Activated T-cell treated with anti-CD3 and anti-CD28 coated beads, Interleukin-2, amount 50 U/mL, for 72 hours (primary cell): ENCODE results near the gene DNAJC24. TPM values are rescaled to one million over a fixed set of nuclear protein-coding genes. Genes with fewer than 3 reads are reported as not detected.

Source experiments
- ATAC-seq, 2 donors: fragments of 150-1000 bp; cut with Tn5 transposase; replicated peaks in 1 of 2; 2 replicates each; pipeline ENCODE4 v1.10.0; 2021; ENCODE audit warnings: moderate library complexity in 2 of 2, mild to moderate bottlenecking in 1 of 2
- DNase-seq, 2 donors: peaks; one replicate each; pipeline ENCODE4 v3.0.0; 2021 to 2022; ENCODE audit warnings: mixed read lengths in 1 of 2
- H3K27ac Mint-ChIP-seq: one replicate; pipeline ENCODE4 v1.8.0; 2022; ENCODE audit warnings: mild to moderate bottlenecking, moderate library complexity, mixed read lengths
- H3K27me3 Mint-ChIP-seq: one replicate; pipeline ENCODE4 v1.8.0; 2022; ENCODE audit warnings: low read depth, mixed read lengths
- H3K36me3 Mint-ChIP-seq, 2 donors: one replicate each; pipeline ENCODE4 v1.8.0; 2022; ENCODE audit warnings: mixed read lengths in 2 of 2, mild to moderate bottlenecking in 1 of 2; ENCODE audit not compliant: insufficient read depth in 2 of 2
- H3K4me1 Mint-ChIP-seq: one replicate; pipeline ENCODE4 v1.8.0; 2022; ENCODE audit warnings: low read depth, mixed read lengths
- H3K4me3 Mint-ChIP-seq, 2 donors: one replicate each; pipeline ENCODE4 v1.8.0; 2022; ENCODE audit warnings: mild to moderate bottlenecking in 2 of 2, mixed read lengths in 2 of 2, moderate library complexity in 2 of 2
- H3K9me3 Mint-ChIP-seq, 2 donors: one replicate each; pipeline ENCODE4 v1.8.0; 2022; ENCODE audit warnings: mixed read lengths in 2 of 2
- total RNA-seq, 2 donors: library from RNA; stranded (reverse); gene quantifications; one replicate each; pipeline ENCODE4 v1.2.3, GENCODE V29; 2022

The DNAJC24 gene
- total RNA-seq, 2 donors from 2014 or later, result 16.8 to 20.1 TPM

GRCh38 chr11:31474083-31474482 lies 104.4 kb downstream of the DNAJC24 start:
- no peak for DNase-seq
- H3K9me3 Mint-ChIP-seq, result no peaks in the 10 kb centered on the region
- H3K36me3 Mint-ChIP-seq, result peaks cover 0 to 3% of the 10 kb centered on the region in 2 donors
- H3K4me1 Mint-ChIP-seq, result no peaks in the 10 kb centered on the region
- H3K4me3 Mint-ChIP-seq, result no peak overlapping the region
- no peak overlapping the region for H3K27ac Mint-ChIP-seq
- no peaks in the 10 kb centered on the region for H3K27me3 Mint-ChIP-seq
- no peak for ATAC-seq

DNA sequence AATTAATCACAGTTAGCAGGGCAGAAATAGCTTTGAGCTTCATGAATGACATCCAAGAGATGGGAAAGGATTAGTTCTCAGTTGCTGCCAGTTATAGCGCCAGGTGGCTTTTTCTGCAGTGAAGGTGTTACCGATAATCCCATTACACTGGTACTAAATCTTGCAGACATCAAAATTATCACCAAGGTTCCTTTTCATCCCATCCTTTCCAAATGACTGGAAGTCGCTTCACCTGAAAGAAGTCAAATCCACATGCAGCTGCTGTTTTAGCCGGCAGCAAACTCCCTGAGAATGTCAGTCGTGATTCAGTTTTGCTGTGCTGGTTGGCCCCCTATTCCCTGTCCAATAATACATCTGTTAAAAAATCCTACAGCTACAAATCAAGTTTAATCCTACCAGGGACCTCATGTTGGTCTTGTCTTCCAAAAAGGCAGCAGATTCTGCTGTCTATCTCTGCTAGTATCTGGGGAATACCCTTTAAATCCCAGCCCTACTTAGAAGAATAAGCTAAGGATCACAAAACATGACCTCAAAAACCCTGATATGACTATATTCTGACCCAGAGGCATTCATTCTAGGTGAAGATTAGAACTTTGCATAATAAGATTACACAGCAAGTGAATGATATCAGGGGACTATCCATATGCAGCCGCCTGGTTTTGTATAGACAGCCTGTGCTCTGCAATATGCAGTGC lies 108.0 kb downstream of the DNAJC24 start:
- DNase-seq (no peak), ATAC-seq (peak in 1 of 2 donors; percentile 30)
- no peak overlapping the region for H3K4me3 Mint-ChIP-seq
- H3K27me3 Mint-ChIP-seq, result no peaks in the 10 kb centered on the region
- peak overlapping the region; percentile 68 for H3K27ac Mint-ChIP-seq
- no peaks in the 10 kb centered on the region for H3K36me3 Mint-ChIP-seq
- H3K9me3 Mint-ChIP-seq, result no peaks in the 10 kb centered on the region
- H3K4me1 Mint-ChIP-seq, result peaks cover 5% of the 10 kb centered on the region

- no peaks in the 10 kb centered on the region for H3K36me3 Mint-ChIP-seq
- no peak overlapping the region for H3K4me3 Mint-ChIP-seq
- DNase-seq, result no peak
- H3K27me3 Mint-ChIP-seq, result no peaks in the 10 kb centered on the region
- H3K9me3 Mint-ChIP-seq, result no peaks in the 10 kb centered on the region
- ATAC-seq, result no peak
- H3K27ac Mint-ChIP-seq, result no peak overlapping the region
- peaks cover 5% of the 10 kb centered on the region for H3K4me1 Mint-ChIP-seq
These were observed 108.5 kb downstream of the DNAJC24 start for GRCh38 chr11:31478223-31478590.

DNA sequence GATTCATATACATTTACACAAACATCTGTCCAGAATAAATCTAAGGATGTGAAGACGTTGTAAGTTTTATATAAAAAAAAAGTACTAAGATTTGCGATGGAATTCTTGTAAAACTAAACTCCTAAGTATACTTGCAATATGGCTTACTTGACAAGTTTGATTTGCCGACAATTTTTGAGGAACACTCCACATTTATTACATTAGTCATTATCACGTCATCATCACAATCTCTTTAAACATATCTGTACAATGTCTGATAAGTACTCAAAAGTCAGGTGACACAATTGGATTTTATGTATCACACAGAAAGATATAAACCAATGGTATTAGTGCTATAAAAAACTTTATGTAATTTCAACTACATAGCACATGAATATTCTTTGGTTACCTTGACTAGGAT lies 109.4 kb downstream of the DNAJC24 start:
- Mint-ChIP-seq H3K4me1 (peaks cover 5% of the 10 kb centered on the region), H3K9me3 (no peaks in the 10 kb centered on the region), H3K4me3 (no peak overlapping the region), H3K27me3 (no peaks in the 10 kb centered on the region), H3K36me3 (no peaks in the 10 kb centered on the region), H3K27ac (no peak overlapping the region)
- ATAC-seq (no peak), DNase-seq (no peak)

GRCh38 chr11:31480930-31481329 lies 111.3 kb downstream of the DNAJC24 start:
- peaks cover 5% of the 10 kb centered on the region for H3K4me1 Mint-ChIP-seq
- no peak overlapping the region for H3K4me3 Mint-ChIP-seq
- DNase-seq (no peak), ATAC-seq (no peak)
- H3K36me3 Mint-ChIP-seq, result no peaks in the 10 kb centered on the region
- no peaks in the 10 kb centered on the region for H3K27me3 Mint-ChIP-seq
- H3K9me3 Mint-ChIP-seq, result no peaks in the 10 kb centered on the region
- H3K27ac Mint-ChIP-seq, result no peak overlapping the region

Other genes with a start within 250 kb of the DNAJC24 start
- under 1 TPM in 1 of 2 donors, not detected in 1; 0.42 TPM for gene DCDC1, start 121 bp upstream of the DNAJC24 start, total RNA-seq
- 10 to 100 TPM; 27.0 to 33.3 TPM for gene IMMP1L, start 139.8 kb downstream of the DNAJC24 start, total RNA-seq
- 10 to 100 TPM; 22.7 to 30.0 TPM for gene ELP4, start 139.9 kb downstream of the DNAJC24 start, total RNA-seq